Natural killer cell (primary cell): ENCODE data around the gene ZNF341. TPM values are rescaled to one million over a fixed set of nuclear protein-coding genes. Genes with fewer than 3 reads are reported as not detected.

ENCODE experiments used
- ATAC-seq, 3 donors: fragments of 150-1000 bp in 2 of 3; fragments of 200-7000 bp in 1 of 3; cut with Tn5 transposase; 1 replicate in 1 of 3; 2 replicates in 2 of 3; pipeline ENCODE4 v1.10.0; 2021; ENCODE audit warnings: mild to moderate bottlenecking in 2 of 3, moderate library complexity in 2 of 3
- DNase-seq, 2 donors: peaks; one replicate each; pipeline versions ENCODE4 v3.0.0 to v3.0.0-alpha.2; 2013 to 2021; ENCODE audit warnings: mixed read lengths in 1 of 2
- H3K27ac ChIP-seq: one replicate; pipeline ENCODE4 v1.5.1; 2013; ENCODE audit warnings: mild to moderate bottlenecking, low read length
- H3K27me3 ChIP-seq: one replicate; pipeline ENCODE4 v1.6.1; 2013; ENCODE audit warnings: low read length; ENCODE audit not compliant: control insufficient read depth, insufficient read depth
- H3K36me3 ChIP-seq: one replicate; pipeline ENCODE4 v1.6.1; 2013; ENCODE audit warnings: low read length; ENCODE audit not compliant: control insufficient read depth, insufficient read depth
- H3K4me1 ChIP-seq: one replicate; pipeline ENCODE4 v1.6.1; 2013; ENCODE audit warnings: low read length; ENCODE audit not compliant: control insufficient read depth, insufficient read depth
- H3K4me3 ChIP-seq: one replicate; pipeline ENCODE4 v1.5.1; 2013; ENCODE audit warnings: low read length
- H3K9me3 ChIP-seq: one replicate; pipeline ENCODE4 v1.6.1; 2013; ENCODE audit warnings: low read length; ENCODE audit not compliant: control insufficient read depth, insufficient read depth
- H3K27ac Mint-ChIP-seq, 2 donors: one replicate each; pipeline ENCODE4 v1.8.0; 2022; ENCODE audit warnings: mild to moderate bottlenecking in 2 of 2, mixed read lengths in 2 of 2, moderate library complexity in 1 of 2
- H3K27me3 Mint-ChIP-seq, 2 donors: one replicate each; pipeline ENCODE4 v1.8.0; 2022; ENCODE audit warnings: low read depth in 2 of 2, mixed read lengths in 2 of 2
- H3K36me3 Mint-ChIP-seq: one replicate; pipeline ENCODE4 v1.8.0; 2022; ENCODE audit warnings: mixed read lengths
- H3K4me1 Mint-ChIP-seq, 2 donors: one replicate each; pipeline ENCODE4 v1.8.0; 2022; ENCODE audit warnings: mixed read lengths in 2 of 2
- H3K4me3 Mint-ChIP-seq: one replicate; pipeline ENCODE4 v1.8.0; 2022; ENCODE audit warnings: mild to moderate bottlenecking, moderate library complexity, mixed read lengths
- H3K9me3 Mint-ChIP-seq, 2 donors: one replicate each; pipeline ENCODE4 v1.8.0; 2022; ENCODE audit warnings: mixed read lengths in 2 of 2
- CTCF ChIP-seq: fragments of 200-600 bp; IDR thresholded peaks from one replicate; pipeline ENCODE4 v1.8.0; 2022; ENCODE audit warnings: antibody characterized with exemption
- WGBS: methylation state at CpG from one replicate; pipeline ENCODE4 v1.1.7; 2013; ENCODE audit warnings: missing lambda C conversion rate; ENCODE audit not compliant: insufficient coverage; 5-methylcytosine and 5-hydroxymethylcytosine counted together
- intact Hi-C: fragments of 100-400 bp; cut with micrococcal nuclease; formaldehyde crosslinking; loops from one replicate; pipeline ENCODE4 v1.14.2; 2022
- total RNA-seq, 4 donors: library from RNA; stranded (reverse); fragments of 120-200 nt in 1 of 4; gene quantifications; one replicate each; pipeline versions ENCODE4 v1.2.3 to v1.2.4, GENCODE V29; 2013 to 2022

Gene ZNF341
- total RNA-seq, 3 donors from 2014 or later (not counting 1 experiment from before 2014, with no cell fraction given) = 3.6 to 5.1 (median 4.3) TPM

- no peak for TF ChIP-seq CTCF
- DNase-seq (no peak), ATAC-seq (no peak)
Measured at GRCh38 chr20:33704197-33704924, 27.4 kb upstream of the ZNF341 start.

GRCh38 chr20:33707668-33708067, 24.1 kb upstream of the ZNF341 start:
- H3K27me3 Mint-ChIP-seq = no peaks in the 10 kb centered on the region
- DNase-seq (no peak), ATAC-seq (no peak)
- Histone ChIP-seq H3K4me3 (no peak overlapping the region), H3K4me1 (no peaks in the 10 kb centered on the region), H3K36me3 (peaks cover 22% of the 10 kb centered on the region), H3K27ac (no peak overlapping the region), H3K27me3 (no peaks in the 10 kb centered on the region), H3K9me3 (no peaks in the 10 kb centered on the region)
- no peak for TF ChIP-seq CTCF
- H3K27ac Mint-ChIP-seq = no peak overlapping the region
- no peak overlapping the region for H3K4me3 Mint-ChIP-seq
- H3K4me1 Mint-ChIP-seq = peaks cover 0 to 11% of the 10 kb centered on the region in 2 donors
- no peaks in the 10 kb centered on the region for H3K9me3 Mint-ChIP-seq
- H3K36me3 Mint-ChIP-seq = peaks cover 8% of the 10 kb centered on the region
- intact Hi-C loops = no loop called here
- WGBS = 97% methylated on average over 11 of the region's 11 CpGs

More at GRCh38 chr20:33704197-33704924, 27.4 kb upstream of the ZNF341 start:
- Mint-ChIP-seq H3K9me3 (no peaks in the 10 kb centered on the region), H3K4me1 (no peaks in the 10 kb centered on the region), H3K4me3 (no peak overlapping the region), H3K36me3 (no peaks in the 10 kb centered on the region), H3K27me3 (no peaks in the 10 kb centered on the region), H3K27ac (no peak overlapping the region)
- Histone ChIP-seq H3K4me3 (no peak overlapping the region), H3K36me3 (peaks cover 6% of the 10 kb centered on the region), H3K27me3 (no peaks in the 10 kb centered on the region), H3K4me1 (no peaks in the 10 kb centered on the region), H3K27ac (no peak overlapping the region), H3K9me3 (no peaks in the 10 kb centered on the region)
- intact Hi-C loops = no loop called here
- WGBS = 97% methylated on average over 11 of the region's 11 CpGs

GRCh38 chr20:33709398-33709797, 22.4 kb upstream of the ZNF341 start:
- Histone ChIP-seq H3K27me3 (no peaks in the 10 kb centered on the region), H3K4me3 (no peak overlapping the region), H3K4me1 (no peaks in the 10 kb centered on the region), H3K36me3 (peaks cover 35% of the 10 kb centered on the region), H3K27ac (no peak overlapping the region), H3K9me3 (no peaks in the 10 kb centered on the region)
- Mint-ChIP-seq H3K9me3 (no peaks in the 10 kb centered on the region), H3K27me3 (no peaks in the 10 kb centered on the region), H3K36me3 (peaks cover 8% of the 10 kb centered on the region), H3K4me3 (no peak overlapping the region), H3K27ac (no peak overlapping the region), H3K4me1 (peaks cover 0 to 11% of the 10 kb centered on the region in 2 donors)
- ATAC-seq (no peak), DNase-seq (no peak)
- 100% methylated on average over 2 of the region's 2 CpGs for WGBS
- intact Hi-C loops = no loop called here
- no peak for TF ChIP-seq CTCF
